HUES6 (cell line): Measurements from ENCODE around the gene TMPRSS11B.

Source experiments
- H3K27ac ChIP-seq: 2 replicates; pipeline ENCODE4 v1.7.0; 2013; ENCODE audit warnings: low read depth, mild to moderate bottlenecking, low read length, inconsistent platforms
- H3K27me3 ChIP-seq: 2 replicates; pipeline ENCODE4 v1.6.1; 2013; ENCODE audit warnings: low read length; ENCODE audit not compliant: control insufficient read depth, insufficient read depth
- H3K36me3 ChIP-seq: 2 replicates; pipeline ENCODE4 v1.6.1; 2013; ENCODE audit warnings: low read length; ENCODE audit not compliant: control insufficient read depth, insufficient read depth
- H3K4me1 ChIP-seq: 2 replicates; pipeline ENCODE4 v1.6.1; 2013; ENCODE audit warnings: low read length; ENCODE audit not compliant: control insufficient read depth, insufficient read depth
- H3K4me3 ChIP-seq: 2 replicates; pipeline ENCODE4 v1.5.1; 2013; ENCODE audit warnings: low read depth, low read length
- H3K9ac ChIP-seq: one replicate; pipeline ENCODE4 v1.6.1; 2013; ENCODE audit warnings: mild to moderate bottlenecking, low read length
- H3K9me3 ChIP-seq: 2 replicates; pipeline ENCODE4 v1.6.1; 2013; ENCODE audit warnings: low read depth, low read length; ENCODE audit not compliant: control insufficient read depth, insufficient read depth

TMPRSS11B gene

GRCh38 chr4:68272380-68272779, 26.9 kb upstream of the TMPRSS11B start:
- Histone ChIP-seq H3K9me3 (peaks cover 31% of the 10 kb centered on the region), H3K4me3 (peak overlapping the region; percentile 50), H3K27ac (peak overlapping the region; percentile 94; the same call in 1 of the 2 replicates), H3K4me1 (peaks cover 19% of the 10 kb centered on the region), H3K27me3 (no peaks in the 10 kb centered on the region), H3K9ac (peak overlapping the region; percentile 68), H3K36me3 (0 out of 2 replicates have a peak, but pooled peaks cover 4% of the 10 kb centered on the region)

GRCh38 chr4:68271851-68272357, 26.4 kb upstream of the TMPRSS11B start:
- peak overlapping the region; percentile 50 for H3K4me3 ChIP-seq
- H3K4me1 ChIP-seq: peaks cover 19% of the 10 kb centered on the region
- peak overlapping the region; percentile 68 for H3K9ac ChIP-seq

GRCh38 chr4:68267433-68267944, 22.0 kb upstream of the TMPRSS11B start:
- peaks cover 3% of the 10 kb centered on the region for H3K4me1 ChIP-seq

More at GRCh38 chr4:68271851-68272357, 26.4 kb upstream of the TMPRSS11B start:
- no peaks in the 10 kb centered on the region for H3K27me3 ChIP-seq
- peak overlapping the region; percentile 94; the same call in 1 of the 2 replicates for H3K27ac ChIP-seq
- 0 out of 2 replicates have a peak, but pooled peaks cover 4% of the 10 kb centered on the region for H3K36me3 ChIP-seq
- H3K9me3 ChIP-seq: peaks cover 33% of the 10 kb centered on the region

GRCh38 chr4:68264875-68265565, 19.5 kb upstream of the TMPRSS11B start:
- H3K4me3 ChIP-seq: no peak overlapping the region
- no peaks in the 10 kb centered on the region for H3K4me1 ChIP-seq
- H3K9ac ChIP-seq: no peak overlapping the region
- H3K9me3 ChIP-seq: peaks cover 43% of the 10 kb centered on the region
- H3K27ac ChIP-seq: no peak overlapping the region
- H3K36me3 ChIP-seq: 0 out of 2 replicates have a peak, but pooled peaks cover under 1% of the 10 kb centered on the region
- no peaks in the 10 kb centered on the region for H3K27me3 ChIP-seq

More at GRCh38 chr4:68267433-68267944, 22.0 kb upstream of the TMPRSS11B start:
- Histone ChIP-seq H3K27ac (no peak overlapping the region), H3K9ac (no peak overlapping the region), H3K4me3 (no peak overlapping the region), H3K36me3 (0 out of 2 replicates have a peak, but pooled peaks cover 4% of the 10 kb centered on the region), H3K9me3 (peaks cover 55% of the 10 kb centered on the region), H3K27me3 (no peaks in the 10 kb centered on the region)

- peaks cover 7% of the 10 kb centered on the region; the same call in 1 of the 2 replicates for H3K9me3 ChIP-seq
- H3K4me3 ChIP-seq: no peak overlapping the region
- H3K9ac ChIP-seq: no peak overlapping the region
- H3K36me3 ChIP-seq: no peaks in the 10 kb centered on the region
- H3K4me1 ChIP-seq: no peaks in the 10 kb centered on the region
- no peak overlapping the region for H3K27ac ChIP-seq
- H3K27me3 ChIP-seq: no peaks in the 10 kb centered on the region
Measured at GRCh38 chr4:68259191-68259590, 13.7 kb upstream of the TMPRSS11B start.

GRCh38 chr4:68257719-68258118, 12.2 kb upstream of the TMPRSS11B start:
- Histone ChIP-seq H3K36me3 (no peaks in the 10 kb centered on the region), H3K27ac (no peak overlapping the region), H3K27me3 (no peaks in the 10 kb centered on the region), H3K4me3 (no peak overlapping the region), H3K4me1 (no peaks in the 10 kb centered on the region), H3K9ac (no peak overlapping the region), H3K9me3 (no peaks in the 10 kb centered on the region)

- Histone ChIP-seq H3K4me3 (no peak overlapping the region), H3K9ac (no peak overlapping the region), H3K9me3 (no peaks in the 10 kb centered on the region), H3K4me1 (no peaks in the 10 kb centered on the region), H3K27me3 (no peaks in the 10 kb centered on the region), H3K27ac (no peak overlapping the region), H3K36me3 (no peaks in the 10 kb centered on the region)
Measured at GRCh38 chr4:68256284-68256683, 10.8 kb upstream of the TMPRSS11B start.

- no peak overlapping the region for H3K4me3 ChIP-seq
- H3K27me3 ChIP-seq: no peaks in the 10 kb centered on the region
- H3K27ac ChIP-seq: no peak overlapping the region
- no peak overlapping the region for H3K9ac ChIP-seq
- H3K36me3 ChIP-seq: no peaks in the 10 kb centered on the region
- no peaks in the 10 kb centered on the region for H3K9me3 ChIP-seq
- no peaks in the 10 kb centered on the region for H3K4me1 ChIP-seq
Measured at GRCh38 chr4:68250151-68250930, 4.8 kb upstream of the TMPRSS11B start.

- no peak overlapping the region for H3K9ac ChIP-seq
- H3K27ac ChIP-seq: no peak overlapping the region
- H3K4me1 ChIP-seq: no peaks in the 10 kb centered on the region
- no peaks in the 10 kb centered on the region for H3K36me3 ChIP-seq
- no peaks in the 10 kb centered on the region for H3K9me3 ChIP-seq
- H3K27me3 ChIP-seq: no peaks in the 10 kb centered on the region
- no peak overlapping the region for H3K4me3 ChIP-seq
Measured at GRCh38 chr4:68249434-68249833, 3.9 kb upstream of the TMPRSS11B start.

GRCh38 chr4:68240620-68241019, 4.9 kb downstream of the TMPRSS11B start:
- H3K27me3 ChIP-seq: no peaks in the 10 kb centered on the region
- H3K4me3 ChIP-seq: no peak overlapping the region
- H3K36me3 ChIP-seq: no peaks in the 10 kb centered on the region
- H3K4me1 ChIP-seq: no peaks in the 10 kb centered on the region
- H3K9me3 ChIP-seq: no peaks in the 10 kb centered on the region
- H3K27ac ChIP-seq: no peak overlapping the region
- no peak overlapping the region for H3K9ac ChIP-seq

GRCh38 chr4:68228568-68228967, 16.9 kb downstream of the TMPRSS11B start:
- Histone ChIP-seq H3K36me3 (no peaks in the 10 kb centered on the region), H3K4me3 (no peak overlapping the region), H3K9ac (no peak overlapping the region), H3K27ac (no peak overlapping the region), H3K9me3 (no peaks in the 10 kb centered on the region), H3K4me1 (no peaks in the 10 kb centered on the region), H3K27me3 (no peaks in the 10 kb centered on the region)
